IPS DF 4.7 (cell line): ENCODE data around the gene RBL1.
"Not testable (repeated sequence)": the region's sequence is repeated elsewhere in the genome, so short reads cannot be mapped to it uniquely, and the experiment has no call there.

ENCODE experiments used
- DNase-seq: peaks from one replicate; pipeline ENCODE4 v3.0.0-alpha.2; 2013; ENCODE audit warnings: low spot score; ENCODE audit errors: extremely low read depth

Gene RBL1, protein sequence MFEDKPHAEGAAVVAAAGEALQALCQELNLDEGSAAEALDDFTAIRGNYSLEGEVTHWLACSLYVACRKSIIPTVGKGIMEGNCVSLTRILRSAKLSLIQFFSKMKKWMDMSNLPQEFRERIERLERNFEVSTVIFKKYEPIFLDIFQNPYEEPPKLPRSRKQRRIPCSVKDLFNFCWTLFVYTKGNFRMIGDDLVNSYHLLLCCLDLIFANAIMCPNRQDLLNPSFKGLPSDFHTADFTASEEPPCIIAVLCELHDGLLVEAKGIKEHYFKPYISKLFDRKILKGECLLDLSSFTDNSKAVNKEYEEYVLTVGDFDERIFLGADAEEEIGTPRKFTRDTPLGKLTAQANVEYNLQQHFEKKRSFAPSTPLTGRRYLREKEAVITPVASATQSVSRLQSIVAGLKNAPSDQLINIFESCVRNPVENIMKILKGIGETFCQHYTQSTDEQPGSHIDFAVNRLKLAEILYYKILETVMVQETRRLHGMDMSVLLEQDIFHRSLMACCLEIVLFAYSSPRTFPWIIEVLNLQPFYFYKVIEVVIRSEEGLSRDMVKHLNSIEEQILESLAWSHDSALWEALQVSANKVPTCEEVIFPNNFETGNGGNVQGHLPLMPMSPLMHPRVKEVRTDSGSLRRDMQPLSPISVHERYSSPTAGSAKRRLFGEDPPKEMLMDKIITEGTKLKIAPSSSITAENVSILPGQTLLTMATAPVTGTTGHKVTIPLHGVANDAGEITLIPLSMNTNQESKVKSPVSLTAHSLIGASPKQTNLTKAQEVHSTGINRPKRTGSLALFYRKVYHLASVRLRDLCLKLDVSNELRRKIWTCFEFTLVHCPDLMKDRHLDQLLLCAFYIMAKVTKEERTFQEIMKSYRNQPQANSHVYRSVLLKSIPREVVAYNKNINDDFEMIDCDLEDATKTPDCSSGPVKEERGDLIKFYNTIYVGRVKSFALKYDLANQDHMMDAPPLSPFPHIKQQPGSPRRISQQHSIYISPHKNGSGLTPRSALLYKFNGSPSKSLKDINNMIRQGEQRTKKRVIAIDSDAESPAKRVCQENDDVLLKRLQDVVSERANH

DNA sequence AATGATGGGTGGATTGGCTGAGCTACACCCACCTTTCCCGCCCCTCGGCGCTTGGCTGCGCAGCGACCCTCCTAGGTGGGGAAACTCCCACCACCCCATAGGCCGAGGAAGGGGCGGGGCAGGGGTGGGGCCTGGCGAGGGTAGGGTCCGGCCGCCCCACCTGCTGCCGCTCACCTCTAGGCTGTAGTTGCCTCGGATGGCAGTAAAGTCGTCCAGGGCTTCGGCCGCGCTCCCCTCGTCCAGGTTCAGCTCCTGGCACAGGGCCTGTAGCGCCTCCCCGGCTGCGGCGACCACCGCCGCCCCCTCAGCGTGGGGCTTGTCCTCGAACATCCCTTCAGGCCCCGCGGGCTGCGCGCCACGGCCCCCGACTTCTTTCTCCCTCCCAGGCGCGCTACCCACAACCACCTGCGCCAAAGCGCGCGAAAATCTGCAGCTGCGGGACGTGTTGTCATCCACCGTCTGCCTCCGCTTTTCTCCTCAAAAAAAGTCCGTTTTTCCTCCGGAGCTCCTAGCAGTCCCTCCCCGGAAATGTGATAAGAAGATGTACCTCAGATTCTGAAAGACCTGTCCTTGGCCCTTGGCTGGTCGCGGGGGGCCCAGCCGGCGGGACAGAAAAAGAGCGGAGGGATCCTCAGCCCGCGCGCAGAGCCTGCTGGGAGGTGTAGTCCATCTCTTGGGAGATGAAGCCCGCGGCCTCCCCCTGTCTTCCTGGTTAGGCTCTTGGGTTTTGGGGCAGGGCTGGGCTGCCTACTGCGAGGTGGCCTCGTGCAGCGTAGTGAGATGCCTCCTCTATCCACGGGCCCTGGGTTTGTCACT is at the start of gene RBL1:
Gene RBL1 (minus strand): TSS at position 399 of the 816 bp plus-strand sequence. CDS start 69 bp downstream, at position 330.
- DNase-seq, result peak; percentile 46

DNA sequence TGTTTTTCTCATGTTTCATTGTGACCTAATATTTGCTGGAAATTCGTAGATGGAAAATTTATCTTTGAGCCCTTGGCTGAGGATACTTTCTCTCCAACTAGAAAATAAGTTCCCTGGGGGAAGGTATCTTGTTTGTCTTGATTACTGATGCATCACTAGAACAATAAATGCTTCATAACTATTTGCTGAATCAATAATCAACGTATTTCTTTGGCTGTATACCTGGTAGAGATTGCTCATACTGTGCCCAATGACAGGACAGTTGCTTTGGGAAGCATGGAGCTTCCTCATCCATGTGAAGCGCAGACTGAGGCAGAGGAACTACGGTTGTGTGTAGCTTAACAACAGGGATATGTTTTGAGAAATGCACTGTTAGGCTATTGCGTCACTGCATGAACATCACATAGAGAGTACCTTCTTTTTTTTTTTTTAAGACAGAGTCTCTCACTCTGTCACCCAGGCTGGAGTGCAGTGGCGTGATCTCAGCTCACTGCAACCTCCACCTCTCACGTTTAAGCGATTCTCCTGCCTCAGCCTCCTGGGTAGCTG is 49.1 kb upstream of the RBL1 start:
- DNase-seq, result no peak

DNA sequence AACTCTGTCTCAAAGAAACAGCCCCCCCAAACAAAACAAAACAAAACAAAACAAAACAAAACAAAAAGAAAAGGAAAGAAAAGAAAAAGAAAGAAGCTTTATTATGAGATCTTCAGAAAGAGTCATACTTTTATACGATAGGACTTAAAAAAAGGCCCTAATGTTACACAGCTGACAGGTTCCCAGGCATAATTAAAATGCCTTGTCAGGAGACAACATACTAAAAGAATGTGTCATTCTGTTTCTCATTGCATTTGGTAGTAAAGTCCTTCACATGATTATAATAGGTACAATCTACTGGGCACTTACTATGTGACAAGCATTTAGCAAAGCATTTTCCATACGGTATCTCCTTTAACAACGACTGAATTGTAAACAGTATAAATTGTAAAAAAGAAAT is 46.9 kb upstream of the RBL1 start:
- no peak for DNase-seq

DNA sequence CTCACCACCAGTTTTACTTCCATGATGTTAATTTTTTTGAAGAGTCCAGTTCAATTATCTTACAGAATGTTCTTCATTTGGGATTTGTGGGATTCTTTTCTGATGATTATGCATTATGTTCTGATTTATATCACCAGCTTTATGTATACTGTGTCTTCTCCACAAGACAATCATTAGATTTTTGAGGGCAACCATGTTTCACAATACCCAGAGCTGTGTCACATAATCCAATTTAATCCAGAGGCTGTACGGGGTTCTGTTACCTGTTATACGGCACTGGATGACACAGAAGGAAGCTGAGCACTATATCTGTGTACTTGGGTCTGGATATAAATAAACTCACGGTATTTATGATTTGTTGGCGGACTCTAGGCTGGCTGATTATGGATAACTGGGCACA is 41.8 kb upstream of the RBL1 start:
- no peak for DNase-seq

DNA sequence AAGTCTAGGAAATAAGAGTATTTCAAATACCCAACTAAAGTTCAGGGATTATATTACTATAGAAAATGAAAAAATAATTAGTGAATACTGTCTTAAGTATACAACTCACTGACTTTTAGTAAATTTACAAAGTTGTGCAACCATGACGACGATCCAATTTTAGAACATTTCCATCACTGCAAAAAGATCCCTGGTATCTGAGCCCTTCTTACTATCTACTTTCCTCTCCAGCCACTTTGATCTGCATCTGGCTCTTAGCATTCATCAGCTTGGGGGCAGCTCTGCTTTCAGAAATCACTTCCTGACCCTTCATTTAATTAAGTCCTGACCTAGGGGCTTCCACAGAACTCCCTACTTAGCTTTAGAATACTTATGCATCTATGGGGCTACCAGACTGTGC is 38.2 kb upstream of the RBL1 start:
- no peak for DNase-seq

DNA sequence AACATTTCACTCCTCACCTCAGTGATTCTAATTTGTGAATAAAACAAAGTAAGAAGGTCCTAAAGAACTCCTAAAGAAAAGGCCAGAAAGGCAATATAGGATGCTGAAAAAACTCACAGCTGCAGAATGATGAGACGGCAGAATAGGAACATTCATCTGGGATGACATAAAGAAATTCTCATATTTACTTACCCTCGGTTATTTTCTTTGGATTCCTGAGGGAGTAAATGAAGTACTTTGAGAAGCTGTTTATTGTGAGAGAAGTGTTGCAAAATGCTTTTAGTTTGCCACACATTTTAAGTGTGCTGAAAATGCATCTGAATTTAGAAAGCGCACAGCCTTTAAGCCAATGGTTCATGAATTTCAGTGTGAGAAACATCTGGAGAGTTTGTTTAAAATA is 35.7 kb upstream of the RBL1 start:
- DNase-seq, result no peak

DNA sequence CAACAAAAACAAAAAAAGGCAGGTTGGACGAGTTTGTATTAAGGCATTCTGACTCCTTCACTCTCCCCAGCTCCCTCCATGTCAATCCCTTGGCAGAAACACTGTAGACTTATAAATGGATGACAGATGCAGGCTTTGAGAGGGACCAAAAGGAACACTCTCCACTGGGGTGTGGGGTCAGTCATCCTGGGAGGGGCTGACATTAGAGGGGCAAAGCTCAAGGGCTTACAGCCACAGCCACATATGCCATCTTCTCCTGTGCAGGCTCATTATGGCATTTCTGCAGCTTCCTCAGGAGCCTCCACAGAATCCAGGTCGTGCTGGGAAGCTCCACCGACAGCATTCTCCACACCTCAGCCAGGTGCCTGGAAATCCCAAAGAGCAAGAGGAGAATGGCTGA is 33.0 kb upstream of the RBL1 start:
- no peak for DNase-seq

DNA sequence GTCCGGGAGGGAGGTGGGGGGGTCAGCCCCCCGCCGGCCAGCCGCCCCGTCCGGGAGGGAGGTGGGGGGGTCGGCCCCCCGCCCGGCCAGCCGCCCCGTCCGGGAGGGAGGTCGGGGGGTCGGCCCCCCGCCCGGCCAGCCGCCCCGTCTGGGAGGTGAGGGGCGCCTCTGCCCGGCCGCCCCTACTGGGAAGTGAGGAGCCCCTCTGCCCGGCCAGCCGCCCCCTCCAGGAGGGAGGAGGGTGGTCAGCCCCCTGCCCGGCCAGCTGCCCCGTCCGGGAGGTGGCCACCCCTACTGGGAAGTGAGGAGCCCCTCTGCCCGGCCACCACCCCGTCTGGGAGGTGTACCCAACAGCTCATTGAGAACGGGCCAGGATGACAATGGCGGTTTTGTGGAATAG is 30.5 kb upstream of the RBL1 start:
- not testable (repeated sequence) for DNase-seq

DNA sequence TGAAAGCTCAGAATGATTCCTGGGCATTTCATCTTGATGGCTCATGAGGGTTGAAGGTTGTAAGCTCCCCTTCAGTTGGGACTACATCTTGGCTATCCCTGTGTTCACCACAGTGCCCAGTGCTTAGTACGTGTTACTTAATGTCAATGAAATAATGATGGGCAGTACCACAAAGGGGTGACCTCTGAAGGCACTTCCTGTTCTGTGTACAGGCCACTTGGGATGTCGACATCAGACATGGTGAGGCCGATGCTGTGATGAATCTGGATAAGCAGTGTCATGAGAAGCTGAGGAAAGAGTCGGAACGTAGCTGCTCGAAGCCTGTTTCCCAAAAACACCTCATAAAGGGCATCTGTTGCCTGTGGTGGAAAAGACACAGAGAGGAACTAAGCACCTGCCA is 27.6 kb upstream of the RBL1 start:
- no peak for DNase-seq

DNA sequence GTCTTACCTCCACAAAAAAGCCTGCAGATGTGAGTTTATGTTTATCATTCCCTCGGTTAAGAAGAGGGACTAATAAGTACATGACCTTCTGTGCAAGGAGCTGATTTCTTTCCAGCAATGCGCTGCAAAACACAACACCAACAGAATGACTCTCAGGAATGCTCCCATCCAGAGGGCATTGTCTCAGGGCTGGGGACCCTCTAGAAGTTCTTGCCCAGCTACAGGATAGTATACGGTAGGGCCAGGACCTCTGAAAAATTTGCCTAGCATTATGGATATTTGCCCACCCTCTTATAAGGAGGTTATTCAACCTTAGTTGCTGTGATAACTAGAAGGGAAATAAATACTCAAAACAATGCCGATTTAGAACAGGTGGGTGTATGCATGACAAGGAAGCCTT is 24.7 kb upstream of the RBL1 start:
- DNase-seq, result no peak

DNA sequence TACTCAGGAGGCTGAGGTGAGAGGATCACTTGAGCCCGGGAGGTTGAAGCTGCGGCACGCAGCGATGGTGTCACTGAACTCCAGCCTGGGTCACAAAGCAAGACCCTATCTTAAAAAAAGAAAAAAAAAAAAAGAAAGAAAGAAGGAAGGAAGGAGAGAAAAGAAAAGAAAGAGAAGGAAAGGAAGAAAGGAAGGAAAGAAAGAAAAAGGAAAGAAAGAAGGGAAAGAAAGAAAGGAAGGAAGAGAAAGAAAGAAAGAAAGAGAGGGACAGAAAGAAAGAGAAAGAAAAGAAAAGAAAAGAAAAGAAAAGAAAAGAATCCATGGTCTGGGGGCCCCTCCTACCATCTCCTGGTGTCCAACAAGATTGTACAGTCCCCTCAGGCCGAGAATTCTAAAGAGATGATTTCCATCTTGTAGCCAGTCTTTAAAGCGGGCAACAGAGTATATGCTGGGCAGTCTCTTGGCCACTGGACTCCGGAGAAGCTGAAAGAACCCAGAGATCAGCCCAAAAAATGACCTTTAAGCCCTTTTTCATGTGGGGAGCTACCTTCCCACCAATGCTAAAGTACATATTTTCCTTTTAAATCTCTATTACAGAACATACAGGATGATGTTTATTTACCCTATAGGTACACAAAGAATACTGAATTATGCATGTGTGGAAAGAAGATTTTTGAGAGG is 23.7 kb upstream of the RBL1 start:
- DNase-seq, result no peak

DNA sequence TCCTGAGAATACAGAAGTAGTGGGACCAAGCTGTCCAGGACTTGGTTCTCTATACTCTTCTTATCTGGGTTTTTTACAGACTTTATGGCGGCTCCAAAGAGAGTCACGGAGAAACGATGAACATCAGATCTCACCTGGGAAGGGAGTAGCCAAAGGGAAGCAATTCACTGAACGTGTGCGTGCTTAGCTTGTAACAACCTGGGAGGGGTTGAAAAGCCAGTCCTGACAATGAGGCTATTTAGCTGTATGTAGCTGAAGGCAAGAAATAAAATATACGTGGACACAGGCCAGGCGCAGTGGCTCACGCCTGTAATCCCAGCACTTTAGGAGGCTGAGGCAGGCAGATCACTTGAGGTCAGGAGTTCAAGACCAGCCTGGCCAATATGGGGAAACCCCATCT is 18.2 kb upstream of the RBL1 start:
- no peak for DNase-seq

DNA sequence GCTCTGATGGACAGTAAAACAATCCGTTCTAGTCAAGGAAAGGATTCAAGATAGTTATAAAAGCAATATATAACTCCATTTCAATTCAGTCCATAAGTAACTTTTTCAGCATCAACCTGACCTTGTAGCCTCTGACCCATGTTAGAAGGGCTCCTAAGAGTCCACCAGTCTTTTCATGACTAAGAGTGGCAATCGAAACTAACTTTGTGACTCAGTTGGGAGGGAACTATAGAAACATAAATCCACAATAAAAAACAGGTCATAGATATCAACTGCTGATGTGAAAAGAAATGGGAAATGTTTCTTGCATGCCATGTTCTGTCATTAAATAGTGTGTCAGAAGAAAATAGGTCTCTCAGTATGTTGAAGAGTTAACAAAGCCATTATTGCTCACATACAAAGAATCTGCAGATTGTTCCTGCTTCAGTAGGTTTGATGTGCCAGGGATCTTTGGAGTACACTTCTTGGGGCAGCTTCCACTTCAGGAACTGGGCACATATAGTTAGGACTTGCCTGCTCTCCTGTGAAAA is 16.2 kb upstream of the RBL1 start:
- DNase-seq, result no peak

DNA sequence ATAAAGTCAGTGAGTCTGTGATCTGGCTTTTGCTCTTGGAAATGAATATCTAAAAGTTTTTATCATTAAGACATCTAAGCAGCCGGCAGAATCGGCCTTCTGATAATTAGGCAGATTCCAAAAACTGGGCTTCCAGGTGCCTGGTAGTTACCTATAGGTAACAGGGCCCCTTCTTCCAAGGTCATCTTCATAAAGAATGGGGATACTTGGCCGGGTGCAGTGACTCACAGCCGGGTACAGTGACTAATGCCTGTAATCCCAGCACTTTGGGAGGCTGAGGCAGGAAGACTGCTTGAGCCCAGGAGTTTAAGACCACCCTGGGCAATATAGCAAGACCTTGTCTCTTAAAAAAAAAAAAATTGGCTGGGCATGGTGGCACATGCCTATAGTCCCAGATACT is 12.9 kb upstream of the RBL1 start:
- DNase-seq, result no peak

DNA sequence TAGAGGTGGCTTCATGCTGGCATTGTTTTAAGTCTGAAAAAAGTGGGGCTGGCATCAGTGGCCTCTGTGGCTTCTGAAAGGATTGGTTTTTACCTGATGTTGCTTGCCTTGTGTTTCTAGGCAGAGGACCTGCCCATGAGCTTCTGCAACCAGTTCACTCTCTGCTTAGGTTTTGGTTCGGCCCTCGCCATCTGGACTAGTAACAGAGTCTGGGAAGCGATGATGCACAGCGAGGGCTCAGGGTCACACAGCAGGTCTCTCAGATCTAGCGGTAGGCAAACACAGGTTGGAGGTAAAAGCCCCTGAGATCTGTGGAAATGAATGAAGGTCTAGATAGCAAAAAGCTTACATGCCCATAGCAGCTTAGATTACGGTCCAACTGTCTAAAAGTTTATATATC is 6.8 kb upstream of the RBL1 start:
- DNase-seq, result no peak

DNA sequence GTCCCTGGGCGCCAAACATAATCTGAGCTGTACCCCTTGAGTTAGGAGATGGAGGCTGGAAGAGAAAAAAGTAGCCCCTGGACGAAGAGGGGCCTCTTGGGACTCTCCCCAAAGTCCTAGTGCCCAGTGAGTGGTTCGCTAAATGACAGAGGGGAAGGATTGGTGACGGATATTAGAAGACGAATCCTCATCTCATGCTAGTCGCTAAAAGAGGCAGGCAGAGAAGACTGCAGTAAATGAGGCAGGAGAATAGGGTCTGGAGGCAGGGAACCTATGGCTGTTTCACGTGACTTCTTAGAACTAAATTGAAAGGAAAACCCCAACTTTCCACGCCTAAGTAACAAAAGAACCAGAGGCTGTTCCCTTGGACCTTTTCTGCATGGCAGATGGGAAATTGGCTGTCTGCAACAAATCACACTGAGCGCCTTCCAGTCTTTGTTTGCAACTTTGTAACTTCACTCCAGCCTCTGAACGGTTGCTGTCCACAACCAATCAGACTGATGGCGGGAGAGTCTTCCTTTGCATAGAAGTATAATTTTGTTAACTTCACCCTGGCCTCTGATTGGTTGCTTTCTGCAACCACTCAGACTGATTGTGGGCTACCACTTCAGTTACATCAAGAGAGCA is 731 bp upstream of the RBL1 start:
- DNase-seq, result no peak

DNA sequence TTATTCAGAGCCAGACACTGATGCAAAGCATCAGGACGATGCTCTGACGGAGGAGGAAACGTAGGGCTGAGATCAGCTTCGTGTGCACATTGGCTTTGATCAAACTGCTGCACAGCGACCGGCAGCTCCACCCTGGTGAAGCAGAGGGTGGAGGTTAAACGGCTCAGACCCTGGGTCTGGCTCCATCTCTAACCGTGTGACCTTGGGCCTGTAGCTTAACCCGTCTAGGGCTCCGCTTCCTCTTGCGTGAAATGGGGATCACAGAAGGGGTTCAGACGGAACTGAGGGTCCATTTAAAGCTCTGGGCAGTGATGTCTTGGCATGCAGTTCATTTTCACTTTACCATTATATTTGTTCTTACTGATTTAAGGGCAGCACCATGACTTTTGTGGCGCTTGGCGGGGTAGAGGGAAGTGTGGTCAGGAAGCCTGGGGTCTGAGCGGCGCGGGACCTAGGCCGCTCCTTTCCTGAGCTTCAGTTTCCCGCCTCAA is 644 bp downstream of the RBL1 start:
- DNase-seq, result no peak

DNA sequence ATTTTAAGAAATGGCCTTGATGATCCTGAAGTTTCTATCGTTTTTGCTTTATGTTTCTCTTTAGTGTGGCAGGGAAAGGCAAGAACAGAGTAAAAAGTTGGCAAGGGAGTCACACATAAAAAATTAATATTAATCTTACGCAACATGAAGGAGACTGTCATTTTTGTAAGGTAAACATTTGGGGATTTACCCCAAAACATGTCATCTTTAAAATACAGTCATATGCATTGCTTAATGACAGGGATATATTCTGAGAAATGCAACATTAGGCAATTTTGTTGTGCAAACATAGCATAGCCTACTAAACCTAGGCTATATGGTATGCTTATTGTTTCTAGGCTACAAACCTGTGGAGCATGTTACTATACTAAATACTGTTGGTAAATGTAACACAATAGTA is 5.4 kb downstream of the RBL1 start:
- DNase-seq, result no peak

DNA sequence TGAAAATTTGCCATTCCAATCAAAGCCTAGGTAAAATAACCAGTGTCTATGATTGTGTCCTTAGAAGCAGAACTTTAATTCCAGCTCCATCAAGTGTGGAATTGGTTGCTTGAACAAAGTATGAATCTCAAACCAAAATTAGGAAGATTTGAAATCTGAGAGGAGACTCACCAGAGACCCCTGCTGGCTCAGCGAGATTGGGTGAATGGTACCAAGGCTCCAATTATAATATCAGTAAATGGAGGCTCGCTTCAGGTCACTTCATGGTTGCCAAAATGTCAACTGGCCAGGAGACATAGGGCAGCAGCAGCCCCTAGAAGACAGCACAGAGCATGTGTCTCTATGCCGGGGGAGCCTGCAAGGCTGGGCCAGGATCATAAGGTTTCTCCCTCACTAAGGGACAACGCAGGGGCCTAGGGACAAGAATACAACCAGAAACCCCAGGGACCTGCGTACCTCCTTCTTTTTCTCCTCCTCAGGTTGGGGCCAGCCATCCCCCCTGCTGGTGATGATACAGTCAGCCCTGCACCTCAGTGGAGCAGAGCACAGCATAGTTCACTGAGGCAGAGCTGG is 14.0 kb downstream of the RBL1 start:
- no peak for DNase-seq
